Measurements from ENCODE around the gene ELAVL1.

DNA sequence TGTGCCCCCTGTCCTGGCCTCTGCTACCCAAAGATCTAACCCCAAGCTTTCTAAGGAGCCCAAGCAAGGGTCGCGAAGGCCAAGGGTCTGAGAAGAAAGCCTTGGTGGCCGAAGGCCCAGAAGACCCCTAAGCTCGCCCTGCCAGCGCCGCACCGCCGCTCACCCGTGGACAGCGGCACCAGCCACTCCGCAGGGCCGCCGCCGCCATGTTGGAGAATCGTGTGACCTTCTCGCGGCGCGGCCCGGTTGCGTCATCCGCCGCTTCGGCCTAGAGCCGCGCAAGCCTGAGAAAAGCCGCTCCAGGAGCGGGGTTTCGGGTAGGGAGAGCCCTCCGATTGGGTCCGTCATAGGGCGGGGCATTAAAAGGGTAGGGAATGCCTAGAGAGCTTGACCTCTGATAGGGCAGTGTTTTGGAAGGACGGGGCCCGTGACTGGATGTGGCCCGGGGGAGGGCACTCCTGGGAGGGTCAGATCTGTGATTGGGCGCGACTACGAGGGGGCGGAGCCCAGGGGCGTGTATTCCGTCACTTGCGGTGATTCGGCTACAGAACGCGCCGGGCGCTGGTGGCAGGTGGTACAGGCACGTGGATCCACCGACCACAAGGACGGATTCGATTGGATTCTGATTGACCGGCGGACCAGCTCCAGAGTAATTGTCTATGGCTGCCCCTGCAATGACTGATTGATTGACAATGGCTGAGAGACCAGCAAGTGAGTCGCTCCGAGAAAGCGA lies 61.8 kb downstream of the ELAVL1 start, which contains the start of gene TIMM44:
- TF ChIP-seq GATA3 (IDR thresholded peaks at IDR 0.05; ENCODE audit: low read depth, low read length) (no peak), GATA2 (IDR thresholded peaks at IDR 0.05; ENCODE audit: low read depth, low read length) (no peak)

Measured in SH-SY5Y (cell line).